ENCODE data around the gene MTOR. TPM values are rescaled to one million over a fixed set of nuclear protein-coding genes. Genes with fewer than 3 reads are reported as not detected.

The MTOR gene
- total RNA-seq, 2 donors from 2014 or later: 47.1 to 82.0 TPM

DNA sequence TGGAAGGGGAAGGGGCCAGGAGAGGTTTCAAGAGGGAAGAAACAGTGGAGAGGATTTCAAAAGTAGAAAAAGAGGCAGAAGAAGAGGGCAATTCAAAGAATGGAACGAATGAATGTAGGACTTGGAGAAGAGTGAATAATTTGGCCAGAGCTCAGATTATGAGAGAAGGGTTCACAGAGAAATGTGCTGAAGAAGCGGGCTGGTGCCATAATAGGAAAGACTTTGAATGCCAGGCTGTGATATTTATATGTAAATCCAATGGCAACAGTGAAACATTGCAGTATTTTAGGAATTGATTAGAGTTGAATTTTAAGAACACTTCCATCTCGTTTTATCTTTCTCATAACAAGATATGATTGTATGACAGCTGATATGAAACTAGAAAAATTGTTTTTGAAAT lies 109.2 kb downstream of the MTOR start:
- peaks cover 16% of the 10 kb centered on the region for H3K36me3 Mint-ChIP-seq
- H3K27ac Mint-ChIP-seq: no peak overlapping the region
- no peaks in the 10 kb centered on the region for H3K27me3 Mint-ChIP-seq
- H3K4me3 Mint-ChIP-seq: no peak overlapping the region
- no peaks in the 10 kb centered on the region for H3K9me3 Mint-ChIP-seq
- H3K4me1 Mint-ChIP-seq (ENCODE audit: low read depth in 2 of 2): peaks cover 0 to 6% of the 10 kb centered on the region in 2 donors
- DNase-seq (ENCODE audit: low spot score) (no peak), ATAC-seq (no peak)

DNA sequence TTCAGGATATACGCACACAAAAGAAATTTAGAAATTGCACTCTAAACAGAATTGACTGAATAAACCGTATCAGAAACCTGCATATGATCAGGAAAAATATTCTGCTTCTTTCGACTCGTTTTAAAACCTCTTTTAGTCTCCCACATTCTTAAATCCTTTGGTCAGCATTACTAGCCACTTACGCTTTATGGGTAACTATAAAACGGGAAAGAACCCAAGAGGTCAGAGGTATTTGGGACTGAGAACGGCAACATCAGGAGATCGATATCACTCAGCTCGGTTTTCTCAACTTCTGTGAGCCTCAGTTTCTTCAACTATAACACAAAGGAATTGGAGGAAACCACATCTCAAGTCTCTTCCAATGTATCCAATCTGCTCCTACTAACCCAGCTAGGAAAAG lies 109.6 kb downstream of the MTOR start:
- Mint-ChIP-seq H3K4me3 (no peak overlapping the region), H3K36me3 (peaks cover 16% of the 10 kb centered on the region), H3K4me1 (ENCODE audit: low read depth in 2 of 2) (peaks cover 0 to 6% of the 10 kb centered on the region in 2 donors), H3K9me3 (no peaks in the 10 kb centered on the region), H3K27ac (no peak overlapping the region), H3K27me3 (no peaks in the 10 kb centered on the region)
- no peak for ATAC-seq
- no peak for DNase-seq (ENCODE audit: low spot score)

DNA sequence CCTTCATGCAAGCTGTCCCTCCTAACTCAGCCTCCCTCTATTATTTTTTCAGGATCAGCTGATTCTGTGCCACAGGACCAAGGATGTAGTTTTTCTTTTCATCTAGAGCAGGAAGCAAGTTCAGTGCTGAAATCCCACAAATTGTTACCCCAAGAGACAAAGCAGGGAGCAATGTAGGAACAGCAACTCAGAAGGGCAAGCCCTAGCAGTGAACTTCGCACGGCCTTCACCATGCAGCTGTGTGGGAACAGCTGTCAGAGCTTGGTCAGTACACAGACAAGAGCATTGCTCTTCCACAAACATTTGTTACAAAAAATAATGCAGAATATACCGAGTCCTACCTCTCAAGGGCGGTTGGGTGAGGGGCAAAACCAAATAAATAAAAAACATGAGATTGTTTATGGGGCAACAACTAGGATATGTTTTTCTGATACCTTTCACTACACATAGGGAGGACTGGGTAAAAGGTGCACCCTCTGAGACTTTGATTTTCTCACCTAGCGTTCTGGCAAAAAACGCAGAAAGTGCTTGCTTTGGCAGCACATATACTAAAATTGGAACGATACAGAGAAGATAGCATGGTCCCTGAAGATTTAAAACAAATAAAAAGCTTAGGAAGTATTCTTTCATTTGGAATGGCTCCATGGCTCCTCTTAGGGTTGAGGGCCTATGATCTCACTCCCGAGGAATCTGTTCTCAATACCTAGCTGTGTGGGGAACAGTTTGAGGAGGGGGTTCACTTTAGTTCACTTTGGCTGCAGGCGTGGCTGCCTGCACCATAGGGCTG lies 110.3 kb downstream of the MTOR start:
- H3K4me3 Mint-ChIP-seq: no peak overlapping the region
- DNase-seq (ENCODE audit: low spot score) (no peak), ATAC-seq (no peak)
- peaks cover 16% of the 10 kb centered on the region for H3K36me3 Mint-ChIP-seq
- peaks cover 0 to 3% of the 10 kb centered on the region in 2 donors for H3K4me1 Mint-ChIP-seq (ENCODE audit: low read depth in 2 of 2)
- H3K27ac Mint-ChIP-seq: no peak overlapping the region
- no peaks in the 10 kb centered on the region for H3K9me3 Mint-ChIP-seq
- H3K27me3 Mint-ChIP-seq: no peaks in the 10 kb centered on the region

DNA sequence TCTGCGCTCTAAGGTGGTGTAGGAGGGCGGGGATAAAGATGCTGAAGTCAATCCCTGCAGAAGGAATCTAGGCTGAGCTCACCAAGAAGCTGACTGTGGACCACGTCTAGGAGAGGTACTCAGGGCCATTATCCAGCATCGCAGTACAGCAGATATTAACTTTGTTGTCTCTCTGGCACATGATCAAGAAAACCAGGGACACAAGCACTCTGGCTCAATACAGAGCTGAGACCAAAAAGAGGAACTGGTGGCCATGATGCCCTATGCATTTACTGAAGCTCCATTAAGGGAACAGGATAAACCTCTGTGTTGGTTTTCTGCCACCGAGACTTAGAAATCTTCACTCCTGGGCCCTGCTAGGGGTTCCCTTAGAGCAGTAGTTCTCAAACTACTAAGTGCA lies 111.2 kb downstream of the MTOR start:
- Mint-ChIP-seq H3K36me3 (peaks cover 8% of the 10 kb centered on the region), H3K4me3 (no peak overlapping the region), H3K9me3 (no peaks in the 10 kb centered on the region), H3K4me1 (ENCODE audit: low read depth in 2 of 2) (no peaks in the 10 kb centered on the region), H3K27ac (no peak overlapping the region), H3K27me3 (no peaks in the 10 kb centered on the region)
- ATAC-seq (no peak), DNase-seq (ENCODE audit: low spot score) (no peak)

DNA sequence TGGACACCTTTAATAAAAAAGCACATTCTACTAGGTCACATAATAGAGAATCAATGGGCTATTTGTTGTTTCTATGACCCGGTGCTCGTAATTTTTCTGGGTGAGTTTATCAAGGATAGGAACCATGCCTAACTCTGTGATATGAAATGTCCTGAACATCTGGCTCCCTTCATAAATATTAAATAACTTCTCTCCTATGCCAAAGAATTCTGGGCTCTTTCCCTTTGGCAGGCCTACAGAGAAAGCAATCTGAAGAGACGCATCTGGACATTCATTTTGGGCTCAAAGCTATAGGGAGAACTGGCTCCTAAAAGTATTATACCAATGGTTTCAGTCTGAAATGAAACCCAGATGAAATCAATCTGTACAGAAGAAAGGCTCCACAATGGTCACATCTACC lies 112.0 kb downstream of the MTOR start:
- H3K4me3 Mint-ChIP-seq: no peak overlapping the region
- H3K36me3 Mint-ChIP-seq: peaks cover 7% of the 10 kb centered on the region
- ATAC-seq: no peak
- DNase-seq (ENCODE audit: low spot score): no peak
- H3K27ac Mint-ChIP-seq: no peak overlapping the region
- H3K4me1 Mint-ChIP-seq (ENCODE audit: low read depth in 2 of 2): no peaks in the 10 kb centered on the region
- no peaks in the 10 kb centered on the region for H3K9me3 Mint-ChIP-seq
- H3K27me3 Mint-ChIP-seq: no peaks in the 10 kb centered on the region

DNA sequence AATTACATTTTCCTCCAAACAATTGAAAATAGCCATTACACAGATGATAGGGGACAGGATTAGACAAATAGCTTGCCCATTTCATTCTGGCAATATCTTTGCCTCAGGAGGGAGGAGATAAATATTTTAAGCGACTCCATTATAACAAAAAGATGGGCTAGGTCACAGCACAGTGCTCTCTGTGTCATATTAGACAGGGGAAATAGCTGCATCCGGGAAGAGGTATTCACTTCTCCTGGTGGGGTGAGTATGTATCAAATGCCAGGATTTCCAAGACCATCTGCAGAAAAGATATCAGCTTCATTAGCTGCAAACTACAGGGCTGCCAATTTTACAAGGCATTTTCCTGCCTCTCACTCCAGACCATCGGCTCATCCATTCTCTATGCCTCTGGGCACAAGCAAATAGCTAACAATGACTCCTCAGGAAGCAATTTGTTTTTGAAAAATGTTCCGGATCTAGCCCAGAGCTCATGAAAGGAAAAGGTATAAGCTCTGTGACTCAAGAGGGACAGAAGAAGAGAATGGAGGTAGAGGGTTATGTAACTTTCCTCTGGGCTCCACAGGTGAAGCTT lies 115.1 kb downstream of the MTOR start:
- H3K4me1 Mint-ChIP-seq (ENCODE audit: low read depth in 2 of 2): no peaks in the 10 kb centered on the region
- no peaks in the 10 kb centered on the region for H3K9me3 Mint-ChIP-seq
- H3K27ac Mint-ChIP-seq: no peak overlapping the region
- H3K4me3 Mint-ChIP-seq: no peak overlapping the region
- ATAC-seq: no peak
- no peak for DNase-seq (ENCODE audit: low spot score)
- no peaks in the 10 kb centered on the region for H3K27me3 Mint-ChIP-seq
- H3K36me3 Mint-ChIP-seq: peaks cover 8% of the 10 kb centered on the region

DNA sequence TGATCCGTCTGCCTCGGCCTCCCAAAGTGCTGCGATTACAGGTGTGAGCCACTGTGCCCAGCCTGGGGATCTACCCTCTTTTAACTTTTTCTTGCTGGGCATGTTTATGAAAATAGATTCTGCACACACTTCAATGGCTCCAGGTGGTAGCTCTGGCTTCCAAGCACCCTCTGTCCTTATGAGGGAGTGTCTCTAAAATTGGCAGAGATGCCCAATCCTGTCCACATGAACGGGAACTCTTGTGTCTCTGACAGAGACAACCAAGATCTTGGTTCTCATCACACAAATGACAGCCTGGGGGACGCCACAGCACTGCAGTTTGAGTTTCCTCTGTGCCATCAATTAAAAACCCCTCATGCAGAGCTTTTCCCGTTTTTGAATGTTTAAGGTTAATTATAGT lies 116.6 kb downstream of the MTOR start:
- H3K9me3 Mint-ChIP-seq: no peaks in the 10 kb centered on the region
- H3K4me1 Mint-ChIP-seq (ENCODE audit: low read depth in 2 of 2): no peaks in the 10 kb centered on the region
- DNase-seq (ENCODE audit: low spot score) (no peak), ATAC-seq (no peak)
- peaks cover 8% of the 10 kb centered on the region for H3K36me3 Mint-ChIP-seq
- no peak overlapping the region for H3K4me3 Mint-ChIP-seq
- no peak overlapping the region for H3K27ac Mint-ChIP-seq
- no peaks in the 10 kb centered on the region for H3K27me3 Mint-ChIP-seq

DNA sequence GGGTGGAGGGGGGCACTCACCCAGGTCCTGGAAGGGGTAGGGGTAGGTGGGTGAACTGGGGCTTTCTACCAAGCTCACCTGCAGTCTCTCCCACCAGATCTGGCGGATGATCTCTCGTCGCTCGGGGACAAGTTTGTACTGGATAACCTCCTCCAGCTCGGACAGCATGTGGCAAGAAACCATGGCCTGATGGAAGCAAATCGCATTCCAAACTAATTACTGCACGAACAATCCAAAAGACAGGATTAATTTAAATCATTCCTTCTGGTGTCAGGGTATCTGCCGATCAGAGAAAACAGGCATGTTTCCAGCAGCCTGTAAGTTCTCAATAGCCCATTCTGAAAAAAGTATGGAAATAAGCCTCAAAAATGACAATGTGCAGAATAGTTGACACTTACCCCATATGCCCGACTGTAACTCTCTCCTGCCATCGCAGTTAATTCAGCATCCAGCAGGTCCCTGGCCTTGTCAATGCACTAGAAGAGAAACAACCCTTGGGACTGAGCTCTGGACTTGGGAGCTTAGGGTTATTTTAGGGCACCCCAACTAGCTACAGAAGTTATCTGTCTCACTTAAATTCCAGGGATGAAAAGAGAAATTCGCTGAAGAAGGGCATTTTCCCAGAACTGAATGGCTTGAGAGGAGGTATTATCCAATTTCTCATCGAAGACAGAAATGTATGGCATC lies 117.6 kb downstream of the MTOR start:
- peaks cover 8% of the 10 kb centered on the region for H3K36me3 Mint-ChIP-seq

DNA sequence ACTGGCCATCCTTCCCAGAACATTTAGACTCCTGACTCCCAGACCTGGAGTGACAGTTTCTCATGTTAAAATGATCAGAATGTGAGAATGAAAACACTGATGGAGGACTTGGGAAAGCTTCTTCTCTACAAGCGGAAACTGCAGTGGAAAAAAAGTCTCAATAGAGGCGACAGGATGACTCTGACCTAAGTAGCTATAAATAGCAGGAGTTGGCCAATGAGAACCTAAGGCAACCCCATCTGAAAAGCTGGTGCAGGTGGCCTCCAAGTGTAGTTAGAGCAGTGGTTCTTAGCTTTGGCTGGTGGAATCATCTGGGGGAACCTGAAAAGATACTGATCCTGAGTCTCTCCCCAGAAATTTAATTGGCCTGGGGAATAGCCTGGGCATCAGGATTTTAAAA lies 118.4 kb downstream of the MTOR start:
- H3K4me1 Mint-ChIP-seq (ENCODE audit: low read depth in 2 of 2): no peaks in the 10 kb centered on the region
- no peak overlapping the region for H3K27ac Mint-ChIP-seq
- no peaks in the 10 kb centered on the region for H3K27me3 Mint-ChIP-seq
- DNase-seq (ENCODE audit: low spot score) (no peak), ATAC-seq (no peak)
- H3K9me3 Mint-ChIP-seq: no peaks in the 10 kb centered on the region
- H3K4me3 Mint-ChIP-seq: no peak overlapping the region
- H3K36me3 Mint-ChIP-seq: peaks cover 11% of the 10 kb centered on the region

More for the DNA sequence above, 117.6 kb downstream of the MTOR start:
- DNase-seq (ENCODE audit: low spot score) (no peak), ATAC-seq (no peak)
- Mint-ChIP-seq H3K4me3 (no peak overlapping the region), H3K4me1 (ENCODE audit: low read depth in 2 of 2) (no peaks in the 10 kb centered on the region), H3K27ac (no peak overlapping the region), H3K27me3 (no peaks in the 10 kb centered on the region), H3K9me3 (no peaks in the 10 kb centered on the region)

DNA sequence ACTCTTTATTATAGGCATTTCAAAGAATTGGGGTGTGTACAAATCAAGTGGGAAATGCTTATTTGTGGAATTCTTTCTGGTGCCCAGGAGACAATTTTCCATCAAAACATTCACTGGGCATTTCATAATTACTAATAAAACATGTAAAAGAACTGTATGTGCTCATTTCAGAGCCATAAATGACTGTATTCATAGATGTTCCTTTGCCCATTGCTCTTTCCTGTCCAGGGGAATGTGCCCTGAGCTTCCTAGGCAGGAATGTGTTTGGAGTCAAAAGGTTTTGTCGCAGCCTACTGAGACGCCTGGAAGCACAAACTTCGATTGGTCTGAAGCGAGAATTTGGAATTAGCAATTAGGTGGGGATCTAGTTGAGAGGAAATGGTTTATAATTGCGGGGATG lies 119.0 kb downstream of the MTOR start:
- no peak for DNase-seq (ENCODE audit: low spot score)
- Mint-ChIP-seq H3K27me3 (no peaks in the 10 kb centered on the region), H3K27ac (no peak overlapping the region), H3K9me3 (no peaks in the 10 kb centered on the region), H3K36me3 (peaks cover 15% of the 10 kb centered on the region), H3K4me1 (ENCODE audit: low read depth in 2 of 2) (no peaks in the 10 kb centered on the region), H3K4me3 (no peak overlapping the region)
- ATAC-seq: no peak

DNA sequence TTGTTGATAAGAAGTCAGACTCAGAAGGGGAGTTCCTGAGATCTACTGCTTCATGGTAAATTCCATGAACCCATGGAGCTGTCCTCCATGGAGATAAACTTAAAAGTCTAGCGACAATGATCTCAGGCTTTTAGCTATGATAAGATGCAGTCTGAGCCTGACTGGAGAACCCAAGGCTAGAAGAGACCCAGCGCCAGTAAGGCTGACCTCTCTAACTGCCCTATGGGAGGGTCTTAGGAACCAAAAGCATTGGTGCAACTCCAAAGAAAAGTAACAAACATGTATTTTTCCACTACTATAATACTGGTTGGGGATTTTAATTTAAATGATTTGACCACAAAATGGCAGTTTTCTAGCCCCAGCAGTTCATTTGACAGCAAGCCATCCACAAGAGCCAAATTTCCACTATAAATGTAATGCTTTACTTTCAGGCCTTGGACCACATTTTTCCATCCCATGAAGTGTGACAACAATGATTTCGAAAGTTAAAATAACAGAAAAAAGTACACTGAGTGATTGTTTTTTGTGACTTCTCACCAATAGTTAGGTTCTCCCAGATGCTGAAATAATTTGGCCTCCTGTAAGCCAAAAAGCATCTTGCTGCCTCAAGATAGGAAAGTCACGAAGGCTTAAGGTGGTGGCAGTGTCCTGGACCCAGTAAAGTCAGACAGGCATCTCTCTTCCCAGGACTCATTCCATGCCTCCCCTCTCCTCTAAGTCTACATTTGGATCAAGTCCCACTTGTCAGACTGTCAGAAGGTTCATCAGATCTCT lies 119.5 kb downstream of the MTOR start:
- Mint-ChIP-seq H3K4me1 (ENCODE audit: low read depth in 2 of 2) (no peaks in the 10 kb centered on the region), H3K36me3 (peaks cover 15% of the 10 kb centered on the region), H3K4me3 (no peak overlapping the region), H3K27me3 (no peaks in the 10 kb centered on the region), H3K27ac (no peak overlapping the region), H3K9me3 (no peaks in the 10 kb centered on the region)
- DNase-seq (ENCODE audit: low spot score) (no peak), ATAC-seq (no peak)

DNA sequence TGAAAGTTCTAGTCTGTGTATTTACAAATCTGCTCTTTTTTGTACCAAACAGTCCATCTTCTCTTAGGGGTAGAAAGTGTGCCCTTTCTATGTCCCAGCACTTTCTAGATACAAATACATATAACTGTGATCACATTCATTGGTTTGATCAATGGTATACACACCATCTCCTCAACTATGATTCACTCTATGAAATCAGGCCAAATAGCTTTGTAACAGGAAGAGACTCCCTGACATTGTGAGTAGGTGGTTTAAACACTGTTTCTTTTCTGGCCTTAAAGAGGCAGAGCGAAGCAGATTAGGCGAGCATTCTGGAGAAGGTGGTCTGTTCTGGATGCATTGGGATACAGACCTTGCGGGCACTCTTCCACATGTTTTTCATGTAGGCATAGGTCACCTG lies 123.4 kb downstream of the MTOR start:
- no peak overlapping the region for H3K4me3 Mint-ChIP-seq
- H3K27ac Mint-ChIP-seq: peak overlapping the region in 1 of 2 donors; percentile 32
- DNase-seq (ENCODE audit: low spot score) (no peak), ATAC-seq (no peak)
- H3K36me3 Mint-ChIP-seq: peaks cover 14% of the 10 kb centered on the region
- H3K27me3 Mint-ChIP-seq: no peaks in the 10 kb centered on the region
- H3K9me3 Mint-ChIP-seq: no peaks in the 10 kb centered on the region
- H3K4me1 Mint-ChIP-seq (ENCODE audit: low read depth in 2 of 2): no peaks in the 10 kb centered on the region

DNA sequence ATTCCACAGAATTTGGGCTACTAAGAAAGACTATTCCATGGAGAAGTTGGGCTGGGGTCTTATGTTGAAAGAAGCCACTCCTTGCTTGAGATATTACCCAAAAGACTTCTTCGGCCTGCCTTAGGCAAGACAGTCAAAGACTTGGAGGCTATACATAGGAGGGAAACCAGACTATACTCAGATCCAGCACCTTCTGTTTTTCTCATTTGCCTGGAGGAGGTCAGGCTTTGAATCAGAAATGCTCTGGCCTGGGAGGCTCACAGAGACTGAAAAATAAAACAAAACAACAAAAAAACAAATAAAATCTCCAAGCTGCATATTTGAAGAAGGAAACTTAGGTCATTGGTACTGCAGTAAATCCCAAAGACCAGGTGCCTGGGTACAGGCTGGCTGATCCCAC lies 124.3 kb downstream of the MTOR start:
- H3K27ac Mint-ChIP-seq: no peak overlapping the region
- no peak overlapping the region for H3K4me3 Mint-ChIP-seq
- H3K27me3 Mint-ChIP-seq: no peaks in the 10 kb centered on the region
- no peaks in the 10 kb centered on the region for H3K4me1 Mint-ChIP-seq (ENCODE audit: low read depth in 2 of 2)
- ATAC-seq (no peak), DNase-seq (ENCODE audit: low spot score) (no peak)
- H3K9me3 Mint-ChIP-seq: no peaks in the 10 kb centered on the region
- peaks cover 13% of the 10 kb centered on the region for H3K36me3 Mint-ChIP-seq

DNA sequence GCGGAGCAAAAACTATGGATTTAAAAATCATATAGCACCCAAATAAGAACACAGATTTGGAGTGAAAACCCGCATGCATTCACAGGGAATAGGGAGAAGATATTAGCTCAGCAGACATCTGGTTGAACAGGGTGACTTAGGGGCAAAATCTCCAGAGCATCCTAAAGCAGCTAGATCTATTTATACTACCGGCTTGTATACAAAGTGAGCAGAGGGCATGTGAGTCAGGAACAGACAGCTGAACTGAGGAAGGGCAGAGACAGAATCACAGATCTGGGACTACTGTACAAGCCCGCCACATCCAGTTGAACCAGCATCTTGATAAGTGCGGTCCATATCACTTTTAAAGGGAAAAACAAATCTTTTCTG lies 127.5 kb downstream of the MTOR start:
- peaks cover 13% of the 10 kb centered on the region for H3K36me3 Mint-ChIP-seq
- H3K4me3 Mint-ChIP-seq: no peak overlapping the region
- H3K9me3 Mint-ChIP-seq: no peaks in the 10 kb centered on the region
- no peak for ATAC-seq
- no peaks in the 10 kb centered on the region for H3K4me1 Mint-ChIP-seq (ENCODE audit: low read depth in 2 of 2)
- peak overlapping the region in 1 of 2 donors; percentile 48 for H3K27ac Mint-ChIP-seq
- no peaks in the 10 kb centered on the region for H3K27me3 Mint-ChIP-seq
- DNase-seq (ENCODE audit: low spot score): no peak
